ENCODE results near the gene XPR1. TPM values are rescaled to one million over a fixed set of nuclear protein-coding genes. Genes with fewer than 3 reads are reported as not detected.
"Not testable (repeated sequence)": the region's sequence is repeated elsewhere in the genome, so short reads cannot be mapped to it uniquely, and the experiment has no call there.

XPR1 gene
- total and polyA plus RNA-seq, 2 donors (not counting 1 experiment from before 2014, with no cell fraction given): 2.8 to 22.3 TPM

GRCh38 chr1:180854456-180854855 lies 222.6 kb downstream of the XPR1 start:
- Histone ChIP-seq H3K4me3 (ENCODE audit: control extremely low read depth in 1 of 5, extremely low read depth in 1 of 5, insufficient read depth in 1 of 5, low read depth in 2 of 5, low read length in 4 of 5) (no peak overlapping the region), H3K79me2 (ENCODE audit: control insufficient read depth, insufficient read depth, low read length) (no peaks in the 10 kb centered on the region), H3K4me1 (ENCODE audit: control insufficient read depth in 2 of 2, insufficient read depth in 2 of 2, low read length in 2 of 2) (peaks cover 9 to 10% of the 10 kb centered on the region in 2 donors), H2AFZ (ENCODE audit: insufficient read depth, low read depth, low read length, poor library complexity, severe bottlenecking) (no peak overlapping the region), H3K9ac (ENCODE audit: low read length) (no peak overlapping the region), H3K27ac (ENCODE audit: low read length in 2 of 2) (no peak overlapping the region), H3K36me3 (replicated peaks in 1 of 2; ENCODE audit: control extremely low read depth in 1 of 2, control insufficient read depth in 1 of 2, extremely low read depth in 1 of 2, insufficient read depth in 2 of 2, low read length in 1 of 2) (no peaks in the 10 kb centered on the region), H4K20me1 (ENCODE audit: control insufficient read depth, insufficient read depth, low read length, poor library complexity, severe bottlenecking) (no peaks in the 10 kb centered on the region), H3K27me3 (replicated peaks in 1 of 4; ENCODE audit: control extremely low read depth in 1 of 4, control insufficient read depth in 3 of 4, insufficient read depth in 4 of 4, low read length in 3 of 4) (no peaks in the 10 kb centered on the region), H3K9me3 (ENCODE audit: control extremely low read depth in 1 of 3, control insufficient read depth in 2 of 3, insufficient read depth in 1 of 3, low read length in 2 of 3) (peaks cover 0 to 11% (median 10%) of the 10 kb centered on the region in 3 donors), H3K4me2 (replicated peaks; ENCODE audit: low read depth, low read length, poor library complexity, severe bottlenecking) (no peak overlapping the region)
- Mint-ChIP-seq H3K27ac (no peak overlapping the region), H3K27me3 (no peaks in the 10 kb centered on the region), H3K4me3 (no peak overlapping the region), H3K4me1 (peaks cover 17% of the 10 kb centered on the region), H3K9me3 (ENCODE audit: insufficient read depth) (peaks cover 2% of the 10 kb centered on the region)
- no peak for ATAC-seq (ENCODE audit: low read depth)
- POLR2A ChIA-PET: no interaction called here
- intact Hi-C loops (cut with micrococcal nuclease): loop anchor here (10.0 kb wide), 1 partner anchor 220 kb away; the partner anchor contains the start of gene XPR1
- WGBS (ENCODE audit: insufficient coverage): 57% methylated on average over 5 of the region's 5 CpGs
- no peak for TF ChIP-seq EZH2 (IDR thresholded peaks at IDR 0.05; ENCODE audit: borderline replicate concordance, insufficient read depth, low read depth, low read length, poor library complexity, severe bottlenecking)
- no peak for TF ChIP-seq CTCF (IDR thresholded peaks at IDR 0.05)
- CTCF ChIA-PET: interaction anchor here (1.3 to 3.2 kb wide), 3 partner anchors 8 to 339 kb away, joined by 5 to 20 read pairs (median 5); no protein-coding TSS in a partner anchor
- DNase-seq: no peak

- H2AFZ ChIP-seq (ENCODE audit: insufficient read depth, low read depth, low read length, poor library complexity, severe bottlenecking); H3K4me3 Mint-ChIP-seq; H3K36me3 ChIP-seq (replicated peaks in 1 of 2; ENCODE audit: control extremely low read depth in 1 of 2, control insufficient read depth in 1 of 2, extremely low read depth in 1 of 2, insufficient read depth in 2 of 2, low read length in 1 of 2); H3K9me3 ChIP-seq (ENCODE audit: control extremely low read depth in 1 of 3, control insufficient read depth in 2 of 3, insufficient read depth in 1 of 3, low read length in 2 of 3); H3K4me1 ChIP-seq (ENCODE audit: control insufficient read depth in 2 of 2, insufficient read depth in 2 of 2, low read length in 2 of 2); POLR2A ChIA-PET; H3K79me2 ChIP-seq (ENCODE audit: control insufficient read depth, insufficient read depth, low read length); H3K27ac ChIP-seq (ENCODE audit: low read length in 2 of 2); H3K27me3 Mint-ChIP-seq; H3K9me3 Mint-ChIP-seq (ENCODE audit: insufficient read depth); H3K27me3 ChIP-seq (replicated peaks in 1 of 4; ENCODE audit: control extremely low read depth in 1 of 4, control insufficient read depth in 3 of 4, insufficient read depth in 4 of 4, low read length in 3 of 4); H3K27ac Mint-ChIP-seq; H4K20me1 ChIP-seq (ENCODE audit: control insufficient read depth, insufficient read depth, low read length, poor library complexity, severe bottlenecking); H3K4me1 Mint-ChIP-seq; H3K4me2 ChIP-seq (replicated peaks; ENCODE audit: low read depth, low read length, poor library complexity, severe bottlenecking); H3K9ac ChIP-seq (ENCODE audit: low read length); H3K4me3 ChIP-seq (ENCODE audit: control extremely low read depth in 1 of 5, extremely low read depth in 1 of 5, insufficient read depth in 1 of 5, low read depth in 2 of 5, low read length in 4 of 5); DNase-seq; ATAC-seq (ENCODE audit: low read depth): not testable (repeated sequence)
- WGBS (ENCODE audit: insufficient coverage): 50% methylated on average over 2 of the region's 7 CpGs
- intact Hi-C loops (cut with micrococcal nuclease): loop anchor here (10.0 kb wide), 1 partner anchor 223 kb away; the partner anchor contains the start of gene XPR1
- CTCF ChIA-PET: interaction anchor here (8.4 kb wide), 1 partner anchor 326 kb away, joined by 210 read pairs; no protein-coding TSS in a partner anchor
These were observed 226.3 kb downstream of the XPR1 start for GRCh38 chr1:180857947-180858725.

All from B cell (primary cell).